Amniotic stem cell (primary cell): ENCODE data around the gene SCAMP2.
"Not testable (repeated sequence)": the region's sequence is repeated elsewhere in the genome, so short reads cannot be mapped to it uniquely, and the experiment has no call there.

Experiments
- DNase-seq: peaks from one replicate; lab custom pipeline; 2025; lab: John Stamatoyannopoulos, UW

Gene SCAMP2

GRCh38 chr15:74873036-74873755 is at the start of gene SCAMP2:
Gene SCAMP2, minus strand, starts transcription at chr15:74873365. Its CDS starts 110 bp downstream, at chr15:74873255.
- peak; percentile 85 for DNase-seq

DNA sequence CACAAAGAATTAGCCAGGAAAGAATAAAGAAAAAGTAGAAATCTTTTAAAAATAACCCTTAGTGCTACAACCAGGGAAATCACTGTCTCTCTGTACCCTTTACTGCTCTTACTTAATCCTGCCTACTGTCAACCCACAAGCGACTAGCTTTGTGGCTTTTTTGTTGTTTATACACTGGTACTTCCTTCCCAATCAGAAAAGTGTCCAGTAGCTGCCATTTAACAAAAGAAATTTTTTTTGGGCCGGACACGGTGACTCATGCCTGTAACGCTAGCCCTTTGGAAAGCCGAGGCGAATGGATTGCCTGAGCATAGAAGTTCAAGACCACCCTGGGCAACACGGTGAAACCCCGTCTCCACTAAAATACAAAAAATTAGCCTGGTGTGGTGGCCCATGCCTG is 47.3 kb upstream of the SCAMP2 start:
- DNase-seq = no peak

GRCh38 chr15:74917676-74918075 is 44.5 kb upstream of the SCAMP2 start:
- DNase-seq = no peak

DNA sequence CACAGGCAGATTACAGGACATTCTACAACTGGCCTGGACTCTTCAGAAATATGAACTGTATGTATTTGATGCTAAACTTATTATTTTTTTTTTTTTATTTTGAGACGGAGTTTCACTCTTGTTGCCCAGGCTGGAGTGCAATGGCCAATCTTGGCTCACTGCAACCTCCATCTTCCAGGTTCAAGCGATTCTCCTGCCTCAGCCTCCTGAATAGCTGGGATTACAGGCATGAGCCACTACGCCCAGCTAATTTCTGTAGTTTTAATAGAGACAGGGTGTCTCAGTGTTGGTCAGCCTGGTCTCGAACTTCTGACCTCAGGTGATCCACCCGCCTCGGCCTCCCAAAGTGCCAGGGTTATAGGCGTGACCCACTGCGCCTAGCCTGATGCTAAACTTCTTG is 40.6 kb upstream of the SCAMP2 start:
- DNase-seq = not testable (repeated sequence)

GRCh38 chr15:74913041-74913440 is 39.9 kb upstream of the SCAMP2 start:
- DNase-seq = no peak

GRCh38 chr15:74908635-74909034 is 35.5 kb upstream of the SCAMP2 start:
- no peak for DNase-seq

DNA sequence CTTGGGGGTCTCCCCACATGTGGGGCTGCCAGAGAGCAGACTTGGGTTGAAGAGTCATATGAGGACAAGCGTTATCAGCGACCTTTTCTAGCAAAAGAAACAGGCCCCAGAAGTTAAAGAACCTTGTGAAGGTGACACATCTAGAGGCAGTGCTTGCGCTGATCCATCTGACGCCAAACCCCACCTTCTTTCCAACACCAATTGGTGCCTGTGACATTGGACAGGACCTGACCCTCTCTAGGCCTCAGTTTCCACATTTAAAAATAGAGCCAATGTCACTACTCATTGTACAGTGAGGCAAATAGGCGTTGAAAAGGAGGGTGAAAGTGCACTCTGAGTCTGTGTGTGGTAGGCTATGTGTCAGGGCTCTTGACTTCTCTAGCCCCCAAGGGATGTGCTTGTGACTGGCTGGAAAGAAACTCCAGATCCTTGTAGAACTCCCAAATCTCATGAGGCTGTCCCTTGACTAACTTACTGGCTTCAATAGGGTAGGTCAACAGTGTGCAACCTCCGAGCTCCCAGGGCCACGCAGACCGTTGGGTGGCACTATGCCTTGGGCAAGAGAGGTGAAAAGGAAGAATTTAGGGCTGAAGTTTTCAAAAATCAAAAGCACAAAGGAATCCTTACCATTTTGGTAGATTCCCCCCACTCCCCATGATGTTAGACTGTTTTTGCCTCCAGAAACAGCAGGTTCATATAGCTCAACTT is 34.2 kb upstream of the SCAMP2 start:
- no peak for DNase-seq

DNA sequence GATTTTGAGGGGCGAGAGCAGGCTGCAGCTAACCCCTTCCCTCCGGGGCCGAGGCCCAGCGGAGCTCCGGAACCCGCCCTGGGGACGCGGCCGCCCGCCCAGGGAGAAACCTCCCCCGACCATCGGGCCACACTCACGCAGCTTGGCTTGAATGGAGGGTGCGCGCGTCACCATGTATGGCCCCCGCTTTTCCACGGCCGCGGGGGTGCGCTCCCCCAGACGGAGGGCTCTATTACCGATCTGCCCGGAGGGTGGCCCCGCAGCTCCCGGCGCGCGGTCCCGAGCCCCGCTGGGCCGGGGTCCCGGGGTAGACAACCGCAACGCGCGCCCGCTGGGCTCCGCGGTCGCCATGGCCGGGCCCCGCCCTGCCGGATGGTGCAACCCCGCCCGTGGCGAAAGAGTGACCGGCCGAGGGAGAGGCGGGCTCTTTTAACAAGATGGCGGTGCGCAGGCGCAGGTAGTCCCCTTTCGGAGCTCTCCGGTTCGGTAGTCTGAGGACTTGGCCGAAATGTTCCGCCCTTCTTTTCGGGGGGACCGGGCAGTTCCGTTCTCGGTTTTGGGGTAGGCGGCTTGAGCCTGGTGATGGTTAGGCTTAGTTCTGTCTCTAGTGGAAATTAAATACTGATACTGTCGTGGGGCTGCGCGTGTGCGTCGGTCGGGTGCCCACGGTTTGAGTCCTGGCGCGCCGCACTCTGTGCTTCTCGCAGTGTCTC is 33.4 kb upstream of the SCAMP2 start, which contains the start of gene FAM219B:
Gene FAM219B (minus strand): TSS at position 402 of the 713 bp plus-strand sequence. CDS start 51 bp downstream, at position 351.
- DNase-seq = peak; percentile 87

DNA sequence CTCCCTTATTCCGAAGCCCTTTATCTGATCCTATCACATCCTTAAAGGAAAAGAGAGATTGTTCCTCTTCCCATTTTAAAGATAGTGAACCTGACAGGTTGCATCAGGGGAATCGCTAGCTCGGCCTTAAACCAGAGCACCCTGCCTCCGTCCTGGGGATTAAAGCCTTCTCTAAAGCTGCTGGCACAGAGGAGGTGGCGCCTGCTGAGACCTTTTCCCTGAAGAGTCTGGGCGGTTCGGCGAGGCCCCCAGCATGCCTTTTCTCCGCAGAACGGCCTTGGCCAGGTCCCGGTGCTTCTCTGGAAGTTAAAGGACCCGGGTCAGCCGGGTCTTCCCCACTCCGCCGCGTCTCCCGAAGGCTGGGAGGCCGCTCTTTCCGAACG is 32.9 kb upstream of the SCAMP2 start:
- no peak for DNase-seq

DNA sequence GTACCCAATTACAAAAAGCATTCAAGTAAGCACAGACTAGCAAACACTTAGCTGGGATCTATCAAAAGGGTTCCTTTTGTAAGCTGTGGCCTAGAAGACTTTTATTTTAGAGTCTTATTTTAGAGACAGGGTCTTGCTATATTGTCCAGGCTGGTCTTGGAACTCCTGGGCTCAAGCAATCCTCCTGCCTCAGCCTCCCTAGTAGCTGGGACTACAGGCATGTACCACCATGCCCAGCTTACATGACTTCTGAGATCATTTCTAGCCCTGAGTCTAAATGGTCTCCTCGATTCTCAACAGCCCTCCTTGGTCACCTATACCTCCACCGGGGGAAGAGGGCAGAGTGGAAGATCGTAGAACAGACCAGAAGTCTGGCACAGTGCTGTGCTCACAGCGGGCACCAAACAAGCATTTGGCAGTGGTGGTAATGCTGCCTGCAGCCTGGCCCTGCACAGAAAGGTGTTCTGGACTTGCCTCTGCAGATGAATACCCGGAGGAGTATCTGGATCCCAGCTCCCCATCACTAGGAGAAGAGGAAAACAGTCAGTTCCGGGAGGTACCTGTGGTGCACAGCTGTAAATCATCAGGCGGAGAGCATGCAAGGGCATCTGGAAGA is 31.1 kb upstream of the SCAMP2 start:
- no peak for DNase-seq

DNA sequence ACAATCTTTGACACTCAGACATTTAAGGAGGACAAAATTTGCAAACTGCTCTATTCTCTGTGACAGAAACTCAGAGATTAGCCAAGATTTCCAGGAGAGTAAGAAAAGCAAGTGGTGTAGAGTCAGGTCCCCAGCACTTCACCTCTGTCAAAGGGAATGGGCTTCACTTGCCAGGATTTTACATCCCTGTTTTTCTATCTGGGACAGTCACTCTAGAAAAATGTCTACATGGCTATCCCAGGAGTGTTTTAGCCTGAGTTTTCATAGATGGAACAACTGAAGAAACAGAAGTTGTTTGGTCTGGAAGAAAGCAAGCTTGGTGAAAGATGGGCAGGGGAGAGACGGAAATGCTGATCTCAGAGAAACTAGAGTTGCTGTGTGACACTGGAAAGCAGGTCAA is 30.5 kb upstream of the SCAMP2 start:
- DNase-seq = no peak

DNA sequence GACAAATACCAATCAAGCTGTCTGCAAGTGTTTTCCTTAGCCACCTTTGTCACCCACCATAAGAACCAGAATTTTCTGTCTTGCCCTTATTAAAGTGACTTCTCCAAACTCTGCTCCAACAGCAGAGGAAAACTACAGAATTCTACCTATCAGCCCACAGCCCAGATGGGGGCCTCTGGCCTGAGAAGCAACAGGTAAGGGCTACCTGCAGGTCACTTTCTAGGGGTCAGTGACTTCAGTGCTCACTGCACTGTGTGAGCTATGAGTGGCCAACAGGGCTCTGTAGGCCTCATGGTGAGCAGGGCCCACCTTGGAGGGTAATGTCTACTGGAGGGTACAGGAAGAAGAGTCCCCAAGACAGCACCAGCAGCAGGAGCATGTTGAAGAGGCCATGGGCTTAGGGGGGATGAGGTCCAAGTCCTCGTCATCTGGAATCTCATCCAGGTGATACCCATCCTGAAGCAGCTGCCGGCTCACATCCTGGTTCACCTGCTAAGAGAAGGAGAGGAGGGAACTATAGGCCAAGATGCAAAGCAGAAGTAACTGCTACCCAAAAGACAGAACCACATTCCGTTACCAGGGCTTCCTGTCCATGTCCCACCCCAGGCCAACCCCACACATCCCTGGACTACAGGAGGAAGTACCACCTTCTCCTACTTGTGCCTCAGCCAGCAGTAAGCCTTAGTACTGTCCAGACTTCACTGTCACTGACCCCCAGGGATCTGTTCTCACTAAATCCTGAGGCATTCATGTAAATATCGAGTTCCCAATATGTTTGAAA is 29.3 kb upstream of the SCAMP2 start:
- DNase-seq = no peak

DNA sequence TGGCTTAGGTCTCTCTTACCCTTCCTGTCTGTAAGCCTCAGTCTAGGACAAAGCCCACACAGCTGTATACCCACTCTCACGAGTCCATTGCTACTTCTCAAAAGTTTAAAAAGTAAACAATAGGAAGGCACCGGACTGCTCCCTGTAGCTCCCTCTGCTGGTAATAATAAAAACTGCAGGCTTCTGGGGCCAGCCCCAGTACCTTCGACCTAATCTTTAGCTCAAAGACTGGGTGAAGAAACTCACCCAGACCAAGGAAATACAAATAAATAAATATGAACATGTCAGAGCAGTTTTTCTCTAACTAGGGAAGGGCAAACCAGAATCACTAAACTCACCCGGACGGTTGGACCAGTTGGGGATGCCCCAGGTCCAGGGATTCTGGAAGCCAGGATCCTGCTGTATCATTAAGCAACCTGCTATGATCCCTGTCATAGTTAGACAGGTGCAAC is 28.5 kb upstream of the SCAMP2 start:
- no peak for DNase-seq

GRCh38 chr15:74897300-74897701 is 24.1 kb upstream of the SCAMP2 start:
- no peak for DNase-seq

GRCh38 chr15:74896316-74896715 is 23.2 kb upstream of the SCAMP2 start:
- no peak for DNase-seq

- DNase-seq = no peak
Measured at GRCh38 chr15:74895830-74896229, 22.7 kb upstream of the SCAMP2 start.

DNA sequence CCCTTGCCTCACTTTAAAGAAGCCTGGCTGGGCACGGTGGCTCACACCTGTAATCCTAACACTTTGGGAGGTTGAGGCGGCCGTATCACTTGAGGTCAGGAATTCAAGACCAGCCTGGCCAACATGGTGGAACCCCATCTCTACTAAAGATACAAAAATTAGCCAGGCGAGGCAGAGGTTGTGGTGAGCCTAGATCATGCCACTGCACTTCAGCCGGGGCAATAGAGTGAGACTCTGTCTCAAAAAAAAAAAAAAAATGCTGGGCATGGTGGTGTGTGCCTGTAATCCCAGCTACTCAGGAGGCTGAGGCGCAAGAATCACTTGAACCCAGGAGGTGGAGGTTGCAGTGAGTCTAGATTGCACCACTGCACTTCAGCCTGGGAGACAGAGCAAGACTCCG is 21.2 kb upstream of the SCAMP2 start:
- not testable (repeated sequence) for DNase-seq

GRCh38 chr15:74893627-74894026 is 20.5 kb upstream of the SCAMP2 start:
- no peak for DNase-seq

DNA sequence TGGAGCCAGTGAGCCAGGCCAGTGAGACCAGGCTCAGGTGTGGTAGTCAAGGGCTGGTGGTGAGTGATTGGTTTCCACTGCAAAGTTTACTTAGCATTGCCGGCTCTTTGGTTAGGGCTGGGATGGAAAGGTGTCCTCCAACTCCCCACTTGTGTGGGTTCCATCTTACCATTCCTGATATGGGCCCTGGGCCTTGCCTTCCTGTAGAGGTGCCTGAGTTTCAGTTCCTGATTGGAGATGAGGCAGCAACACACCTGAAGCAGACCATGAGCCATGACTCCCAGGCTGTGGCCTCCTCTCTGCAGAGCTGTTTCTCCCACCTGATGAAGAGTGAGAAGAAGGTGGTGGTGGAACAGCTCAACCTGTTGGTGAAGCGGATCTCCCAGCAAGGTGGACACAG is 19.8 kb upstream of the SCAMP2 start:
- DNase-seq = no peak

- DNase-seq = no peak
Measured at GRCh38 chr15:74892313-74892712, 19.1 kb upstream of the SCAMP2 start.

GRCh38 chr15:74891469-74891868 is 18.3 kb upstream of the SCAMP2 start:
- no peak for DNase-seq

DNA sequence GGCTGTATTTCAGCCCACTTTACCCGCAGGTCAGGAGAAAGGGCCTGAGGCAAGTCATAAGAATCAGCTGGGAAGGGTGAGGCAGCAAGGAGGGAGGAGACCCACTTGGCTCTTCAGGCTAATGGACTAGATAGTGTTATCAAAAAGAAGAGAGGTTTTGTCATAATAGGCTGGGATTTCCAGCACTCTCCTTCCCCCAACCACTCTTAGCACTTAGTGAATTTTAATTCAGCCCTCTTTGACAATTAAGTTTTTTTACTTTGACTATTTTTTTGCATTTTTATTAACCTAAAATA is 17.4 kb upstream of the SCAMP2 start:
- DNase-seq = no peak
